PC-9 (cell line): ENCODE measurements around the gene PRKCA.

Experiments
- EZH2 ChIP-seq: fragments of 200-600 bp; sonication (generic); IDR thresholded peaks from 2 replicates; pipeline ENCODE4 v1.8.0; 2017; ENCODE audit warnings: antibody characterized with exemption, low read depth
- TF ChIP-seq, protein P1 (sequence below): fragments of 200-600 bp; sonication (generic); conservative IDR thresholded peaks from 2 replicates; pipeline ENCODE4 v1.6.1; 2017; ENCODE audit warnings: mixed run types, antibody characterized with exemption, mild to moderate bottlenecking, moderate library complexity

DNA sequence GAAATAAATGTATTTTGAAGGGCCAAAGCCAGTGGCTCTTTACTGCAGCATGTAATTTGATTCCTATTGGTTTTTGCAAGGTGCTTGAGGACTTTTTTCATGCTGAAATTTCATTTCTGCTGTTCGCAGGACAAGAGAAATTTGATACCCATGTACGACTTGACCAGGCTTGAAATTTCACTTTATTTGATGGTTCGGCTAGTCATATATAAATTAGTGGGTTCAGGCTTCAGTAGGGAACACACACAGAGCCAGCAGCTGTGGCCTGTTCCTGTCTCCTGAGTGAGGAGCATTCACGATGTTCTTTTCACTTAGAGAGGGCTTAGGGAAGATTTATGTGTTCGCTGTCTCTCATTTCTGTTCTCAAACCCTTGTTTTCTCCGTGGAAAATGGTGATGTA lies 274.1 kb downstream of the PRKCA start:
- TF ChIP-seq, protein P1, sequence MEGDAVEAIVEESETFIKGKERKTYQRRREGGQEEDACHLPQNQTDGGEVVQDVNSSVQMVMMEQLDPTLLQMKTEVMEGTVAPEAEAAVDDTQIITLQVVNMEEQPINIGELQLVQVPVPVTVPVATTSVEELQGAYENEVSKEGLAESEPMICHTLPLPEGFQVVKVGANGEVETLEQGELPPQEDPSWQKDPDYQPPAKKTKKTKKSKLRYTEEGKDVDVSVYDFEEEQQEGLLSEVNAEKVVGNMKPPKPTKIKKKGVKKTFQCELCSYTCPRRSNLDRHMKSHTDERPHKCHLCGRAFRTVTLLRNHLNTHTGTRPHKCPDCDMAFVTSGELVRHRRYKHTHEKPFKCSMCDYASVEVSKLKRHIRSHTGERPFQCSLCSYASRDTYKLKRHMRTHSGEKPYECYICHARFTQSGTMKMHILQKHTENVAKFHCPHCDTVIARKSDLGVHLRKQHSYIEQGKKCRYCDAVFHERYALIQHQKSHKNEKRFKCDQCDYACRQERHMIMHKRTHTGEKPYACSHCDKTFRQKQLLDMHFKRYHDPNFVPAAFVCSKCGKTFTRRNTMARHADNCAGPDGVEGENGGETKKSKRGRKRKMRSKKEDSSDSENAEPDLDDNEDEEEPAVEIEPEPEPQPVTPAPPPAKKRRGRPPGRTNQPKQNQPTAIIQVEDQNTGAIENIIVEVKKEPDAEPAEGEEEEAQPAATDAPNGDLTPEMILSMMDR = no peak
- no peak for TF ChIP-seq EZH2
